ENCODE measurements around the gene GSDME. TPM values are rescaled to one million over a fixed set of nuclear protein-coding genes. Genes with fewer than 3 reads are reported as not detected.

Gene GSDME
- polyA plus RNA-seq, 2 donors = 1.1 to 3.4 TPM

- WGBS, 2 donors = 93 to 98% methylated on average over 7 of the region's 7 CpGs
- no peak overlapping the region for H3K4me3 ChIP-seq (ENCODE audit: low read depth in 1 of 2, low read length in 2 of 2)
Observed at GRCh38 chr7:24728121-24728500, 29.2 kb downstream of the GSDME start.

GRCh38 chr7:24727154-24728120 is 29.8 kb downstream of the GSDME start:
- Histone ChIP-seq H3K27ac (ENCODE audit: low read depth in 2 of 2, low read length in 1 of 2) (no peak overlapping the region), H3K9me3 (ENCODE audit: control insufficient read depth in 2 of 2, insufficient read depth in 1 of 2, low read depth in 1 of 2, low read length in 1 of 2) (peaks cover 2 to 3% of the 10 kb centered on the region in 2 donors), H3K4me1 (ENCODE audit: control insufficient read depth in 2 of 2, insufficient read depth in 2 of 2, low read length in 1 of 2) (no peaks in the 10 kb centered on the region), H3K36me3 (ENCODE audit: control insufficient read depth in 2 of 2, insufficient read depth in 2 of 2, low read length in 1 of 2) (no peaks in the 10 kb centered on the region), H3K4me3 (ENCODE audit: low read depth in 1 of 2, low read length in 2 of 2) (no peak overlapping the region), H3K27me3 (ENCODE audit: control insufficient read depth in 1 of 2, insufficient read depth in 2 of 2, low read length in 2 of 2) (no peaks in the 10 kb centered on the region)
- 85 to 87% methylated on average over 13 of the region's 13 CpGs for WGBS, 2 donors

More at GRCh38 chr7:24728121-24728500, 29.2 kb downstream of the GSDME start:
- H3K27me3 ChIP-seq (ENCODE audit: control insufficient read depth in 1 of 2, insufficient read depth in 2 of 2, low read length in 2 of 2) = no peaks in the 10 kb centered on the region
- peaks cover 2 to 3% of the 10 kb centered on the region in 2 donors for H3K9me3 ChIP-seq (ENCODE audit: control insufficient read depth in 2 of 2, insufficient read depth in 1 of 2, low read depth in 1 of 2, low read length in 1 of 2)
- no peaks in the 10 kb centered on the region for H3K4me1 ChIP-seq (ENCODE audit: control insufficient read depth in 2 of 2, insufficient read depth in 2 of 2, low read length in 1 of 2)
- no peaks in the 10 kb centered on the region for H3K36me3 ChIP-seq (ENCODE audit: control insufficient read depth in 2 of 2, insufficient read depth in 2 of 2, low read length in 1 of 2)
- H3K27ac ChIP-seq (ENCODE audit: low read depth in 2 of 2, low read length in 1 of 2) = no peak overlapping the region

DNA sequence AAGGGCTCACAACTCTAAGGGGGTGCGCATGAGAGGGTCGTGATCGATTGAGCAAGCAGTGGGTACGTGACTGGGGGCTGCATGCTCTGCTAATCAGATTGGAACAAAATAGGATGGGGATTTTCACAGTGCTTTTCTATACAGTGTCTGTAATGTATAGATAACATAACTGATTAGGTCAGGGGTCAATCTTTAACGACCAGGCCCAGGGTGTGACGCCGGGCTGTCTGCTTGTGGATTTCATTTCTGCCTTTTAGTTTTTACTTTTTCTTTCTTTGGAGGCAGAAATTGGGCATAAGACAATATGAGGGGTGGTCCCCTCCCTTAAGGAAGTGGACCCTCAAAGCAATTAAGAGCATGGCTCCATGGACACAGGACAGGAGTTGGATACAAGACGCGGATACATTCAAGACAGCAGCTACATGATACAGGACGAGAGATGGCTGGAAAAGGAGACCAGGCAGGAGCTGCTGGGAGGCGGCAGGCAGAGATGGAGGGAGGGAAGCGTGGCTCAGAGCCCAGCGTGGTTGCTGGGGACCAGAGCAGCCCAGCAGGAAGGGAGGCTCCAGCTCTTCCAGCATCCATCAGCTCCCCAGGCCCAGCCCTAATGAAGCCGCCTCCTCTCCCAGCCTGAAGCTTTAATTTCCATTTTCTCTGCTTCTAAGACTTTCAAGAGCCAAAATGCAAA is 31.6 kb downstream of the GSDME start:
- WGBS, 2 donors = 88 to 89% methylated on average over 14 of the region's 14 CpGs
- H3K27me3 ChIP-seq (ENCODE audit: control insufficient read depth in 1 of 2, insufficient read depth in 2 of 2, low read length in 2 of 2) = no peaks in the 10 kb centered on the region
- H3K9me3 ChIP-seq (ENCODE audit: control insufficient read depth in 2 of 2, insufficient read depth in 1 of 2, low read depth in 1 of 2, low read length in 1 of 2) = peaks cover 0 to 2% of the 10 kb centered on the region in 2 donors
- H3K36me3 ChIP-seq (ENCODE audit: control insufficient read depth in 2 of 2, insufficient read depth in 2 of 2, low read length in 1 of 2) = no peaks in the 10 kb centered on the region
- no peak overlapping the region for H3K4me3 ChIP-seq (ENCODE audit: low read depth in 1 of 2, low read length in 2 of 2)
- H3K27ac ChIP-seq (ENCODE audit: low read depth in 2 of 2, low read length in 1 of 2) = no peak overlapping the region
- peaks cover 0 to 4% of the 10 kb centered on the region in 2 donors for H3K4me1 ChIP-seq (ENCODE audit: control insufficient read depth in 2 of 2, insufficient read depth in 2 of 2, low read length in 1 of 2)

DNA sequence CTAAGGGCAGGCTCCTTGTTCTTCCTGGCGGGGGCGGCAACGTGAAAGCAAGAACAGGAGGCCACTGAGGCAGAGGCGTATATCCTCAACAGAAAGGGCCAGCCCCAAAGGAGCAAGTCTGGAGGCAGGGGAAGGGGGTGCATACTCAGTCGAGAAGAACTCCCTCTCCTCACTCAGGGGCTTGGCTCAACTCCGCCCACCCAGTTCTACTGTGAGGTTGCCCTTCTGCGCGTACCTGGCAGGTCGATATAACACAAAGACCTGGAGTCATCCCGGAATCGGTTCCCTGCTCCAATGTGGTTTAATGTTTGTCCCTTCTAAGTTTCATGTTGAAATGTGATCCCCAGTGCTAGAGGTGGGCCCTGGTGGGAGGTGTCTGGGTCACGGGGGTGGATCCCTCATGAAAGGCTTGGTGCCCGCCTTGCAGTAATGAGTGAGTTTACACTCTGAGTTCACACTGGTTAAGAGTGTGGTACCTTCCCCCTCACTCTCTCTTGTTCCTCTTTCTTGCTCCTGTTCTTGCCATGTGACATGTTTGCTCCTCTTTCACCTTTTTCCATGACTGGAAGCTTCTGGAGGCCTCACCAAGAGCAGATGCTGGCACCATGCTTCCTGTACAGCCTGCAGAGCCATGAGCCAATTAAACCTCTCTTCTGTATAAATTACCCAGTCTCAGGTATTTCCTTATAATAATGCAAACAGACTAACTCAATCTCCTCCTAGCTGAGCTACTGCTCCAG is 32.6 kb downstream of the GSDME start:
- Histone ChIP-seq H3K27me3 (ENCODE audit: control insufficient read depth in 1 of 2, insufficient read depth in 2 of 2, low read length in 2 of 2) (no peaks in the 10 kb centered on the region), H3K4me1 (ENCODE audit: control insufficient read depth in 2 of 2, insufficient read depth in 2 of 2, low read length in 1 of 2) (peaks cover 0 to 4% of the 10 kb centered on the region in 2 donors), H3K27ac (ENCODE audit: low read depth in 2 of 2, low read length in 1 of 2) (no peak overlapping the region), H3K36me3 (ENCODE audit: control insufficient read depth in 2 of 2, insufficient read depth in 2 of 2, low read length in 1 of 2) (no peaks in the 10 kb centered on the region), H3K9me3 (ENCODE audit: control insufficient read depth in 2 of 2, insufficient read depth in 1 of 2, low read depth in 1 of 2, low read length in 1 of 2) (peaks cover 0 to 2% of the 10 kb centered on the region in 2 donors), H3K4me3 (ENCODE audit: low read depth in 1 of 2, low read length in 2 of 2) (no peak overlapping the region)
- 94 to 95% methylated on average over 13 of the region's 13 CpGs for WGBS, 2 donors

DNA sequence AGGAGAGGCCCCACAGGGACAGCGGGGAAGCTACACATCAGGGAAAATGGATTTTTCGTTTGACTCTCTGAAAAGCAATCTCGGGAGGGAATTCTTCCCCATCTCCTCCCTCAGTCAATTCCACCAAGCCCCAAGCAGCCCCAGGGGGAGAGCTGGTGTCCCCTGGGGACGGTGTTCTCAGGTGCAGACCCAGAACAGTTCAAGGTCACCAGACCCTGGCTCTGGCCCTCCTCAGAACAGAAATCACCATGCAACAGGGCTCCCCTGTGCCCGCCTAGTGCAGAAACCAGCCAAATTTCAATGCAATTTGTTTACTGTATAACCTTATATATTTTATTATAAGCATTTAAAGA is 34.1 kb downstream of the GSDME start:
- Histone ChIP-seq H3K36me3 (ENCODE audit: control insufficient read depth in 2 of 2, insufficient read depth in 2 of 2, low read length in 1 of 2) (no peaks in the 10 kb centered on the region), H3K27me3 (ENCODE audit: control insufficient read depth in 1 of 2, insufficient read depth in 2 of 2, low read length in 2 of 2) (no peaks in the 10 kb centered on the region), H3K4me3 (ENCODE audit: low read depth in 1 of 2, low read length in 2 of 2) (no peak overlapping the region), H3K9me3 (ENCODE audit: control insufficient read depth in 2 of 2, insufficient read depth in 1 of 2, low read depth in 1 of 2, low read length in 1 of 2) (peaks cover 0 to 2% of the 10 kb centered on the region in 2 donors), H3K4me1 (ENCODE audit: control insufficient read depth in 2 of 2, insufficient read depth in 2 of 2, low read length in 1 of 2) (peaks cover 0 to 4% of the 10 kb centered on the region in 2 donors), H3K27ac (ENCODE audit: low read depth in 2 of 2, low read length in 1 of 2) (no peak overlapping the region)
- WGBS, 2 donors = 78 to 85% methylated on average over 5 of the region's 5 CpGs

- peaks cover 0 to 2% of the 10 kb centered on the region in 2 donors for H3K9me3 ChIP-seq (ENCODE audit: control insufficient read depth in 2 of 2, insufficient read depth in 1 of 2, low read depth in 1 of 2, low read length in 1 of 2)
- H3K27me3 ChIP-seq (ENCODE audit: control insufficient read depth in 1 of 2, insufficient read depth in 2 of 2, low read length in 2 of 2) = no peaks in the 10 kb centered on the region
- H3K4me1 ChIP-seq (ENCODE audit: control insufficient read depth in 2 of 2, insufficient read depth in 2 of 2, low read length in 1 of 2) = peaks cover 0 to 4% of the 10 kb centered on the region in 2 donors
- 84 to 86% methylated on average over 19 of the region's 19 CpGs for WGBS, 2 donors
- no peak overlapping the region for H3K4me3 ChIP-seq (ENCODE audit: low read depth in 1 of 2, low read length in 2 of 2)
- no peak overlapping the region for H3K27ac ChIP-seq (ENCODE audit: low read depth in 2 of 2, low read length in 1 of 2)
- no peaks in the 10 kb centered on the region for H3K36me3 ChIP-seq (ENCODE audit: control insufficient read depth in 2 of 2, insufficient read depth in 2 of 2, low read length in 1 of 2)
Observed at GRCh38 chr7:24722386-24723177, 34.7 kb downstream of the GSDME start.

DNA sequence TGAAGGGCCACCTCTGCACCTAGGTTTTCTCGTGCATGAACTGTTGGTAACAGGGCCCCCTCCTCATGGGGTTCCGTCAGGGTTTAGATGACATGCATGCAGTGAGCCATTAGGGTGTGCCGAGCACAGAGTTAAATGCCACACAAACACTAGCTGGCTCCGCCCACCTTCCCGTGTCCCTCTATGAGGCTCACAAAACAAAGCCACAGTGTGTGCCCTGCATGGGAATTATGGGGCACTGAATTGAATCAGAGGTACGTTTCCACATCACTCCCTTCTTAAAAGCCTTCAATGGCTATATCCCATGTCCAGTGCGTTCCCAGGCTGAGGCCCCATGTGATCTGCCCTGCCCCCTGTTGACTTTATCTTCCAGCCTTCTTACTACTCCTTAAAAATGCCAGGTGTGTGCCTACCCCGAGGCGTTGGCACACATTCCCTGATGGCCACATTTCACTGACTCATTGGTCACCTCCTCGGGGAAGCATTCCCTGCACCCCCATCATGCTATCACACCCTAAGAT is 35.7 kb downstream of the GSDME start:
- Histone ChIP-seq H3K4me3 (ENCODE audit: low read depth in 1 of 2, low read length in 2 of 2) (no peak overlapping the region), H3K4me1 (ENCODE audit: control insufficient read depth in 2 of 2, insufficient read depth in 2 of 2, low read length in 1 of 2) (peaks cover 0 to 4% of the 10 kb centered on the region in 2 donors), H3K36me3 (ENCODE audit: control insufficient read depth in 2 of 2, insufficient read depth in 2 of 2, low read length in 1 of 2) (no peaks in the 10 kb centered on the region), H3K27ac (ENCODE audit: low read depth in 2 of 2, low read length in 1 of 2) (no peak overlapping the region), H3K9me3 (ENCODE audit: control insufficient read depth in 2 of 2, insufficient read depth in 1 of 2, low read depth in 1 of 2, low read length in 1 of 2) (peaks cover 0 to 2% of the 10 kb centered on the region in 2 donors), H3K27me3 (ENCODE audit: control insufficient read depth in 1 of 2, insufficient read depth in 2 of 2, low read length in 2 of 2) (no peaks in the 10 kb centered on the region)
- WGBS, 2 donors = 63 to 66% methylated on average over 10 of the region's 10 CpGs

DNA sequence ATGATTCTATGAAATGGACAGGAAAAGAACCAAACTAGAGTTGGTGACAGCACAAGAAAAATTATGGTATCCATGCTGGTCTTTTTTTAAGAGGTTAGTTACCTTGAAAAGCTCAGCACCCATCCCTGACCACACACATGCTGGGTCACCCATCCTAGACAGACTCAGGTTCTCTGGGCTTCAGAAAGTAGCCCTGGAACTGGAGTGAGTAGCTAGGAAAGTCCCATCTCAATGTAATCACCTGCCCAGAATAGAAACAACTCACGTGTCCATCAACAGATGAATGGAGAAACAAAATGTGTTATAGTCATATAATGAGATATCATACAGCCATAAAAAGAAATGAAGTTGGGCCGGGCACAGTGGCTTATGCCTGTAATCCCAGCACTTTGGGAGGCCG is 37.0 kb downstream of the GSDME start:
- Histone ChIP-seq H3K36me3 (ENCODE audit: control insufficient read depth in 2 of 2, insufficient read depth in 2 of 2, low read length in 1 of 2) (no peaks in the 10 kb centered on the region), H3K4me3 (ENCODE audit: low read depth in 1 of 2, low read length in 2 of 2) (no peak overlapping the region), H3K27me3 (ENCODE audit: control insufficient read depth in 1 of 2, insufficient read depth in 2 of 2, low read length in 2 of 2) (no peaks in the 10 kb centered on the region), H3K4me1 (ENCODE audit: control insufficient read depth in 2 of 2, insufficient read depth in 2 of 2, low read length in 1 of 2) (peaks cover 0 to 4% of the 10 kb centered on the region in 2 donors), H3K27ac (ENCODE audit: low read depth in 2 of 2, low read length in 1 of 2) (no peak overlapping the region), H3K9me3 (ENCODE audit: control insufficient read depth in 2 of 2, insufficient read depth in 1 of 2, low read depth in 1 of 2, low read length in 1 of 2) (peaks cover 0 to 2% of the 10 kb centered on the region in 2 donors)
- WGBS, 2 donors = 88 to 92% methylated on average over 3 of the region's 3 CpGs
